Kidney glomerular epithelial cell (primary cell): Measurements from ENCODE around the gene MAP1LC3B2.
A peak's percentile ranks its signal among the peaks of the same experiment; 100 is the strongest.
"Not testable (repeated sequence)": the region's sequence is repeated elsewhere in the genome, so short reads cannot be mapped to it uniquely, and the experiment has no call there.

Experiments used
- DNase-seq: peaks from one replicate; lab custom pipeline; 2025; lab: John Stamatoyannopoulos, UW

The MAP1LC3B2 gene

DNA sequence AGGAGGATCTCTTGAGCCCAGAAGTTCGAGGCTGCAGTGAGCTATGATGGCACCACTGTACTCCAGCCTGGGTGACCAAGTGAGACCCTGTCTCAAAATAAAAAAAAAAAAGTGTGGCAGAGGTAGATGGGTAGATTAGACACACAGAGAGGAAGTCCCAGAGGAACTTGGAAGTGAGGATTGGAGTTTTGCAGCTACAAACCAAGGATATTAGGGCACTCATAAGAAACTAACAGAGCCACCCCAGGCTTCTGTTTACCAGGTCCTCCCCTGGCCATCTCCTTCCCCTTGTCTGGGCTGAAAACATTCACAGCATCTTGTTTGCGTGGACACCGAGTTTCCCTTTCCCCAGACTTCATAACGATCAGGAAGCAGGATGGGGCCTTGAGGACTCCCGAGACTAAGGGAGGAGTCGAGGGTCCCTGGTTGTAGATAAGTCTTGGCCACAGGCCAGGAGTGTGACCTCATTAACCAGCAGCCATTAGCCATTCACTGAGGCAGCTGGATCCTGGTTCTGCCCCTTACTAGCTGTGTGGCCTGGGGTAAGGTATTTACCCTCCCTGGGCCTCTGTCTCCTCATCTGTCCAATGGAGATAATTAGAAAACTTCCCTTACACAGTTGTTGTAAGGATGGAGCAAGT is 2.1 kb downstream of the MAP1LC3B2 start:
- DNase-seq = no peak

DNA sequence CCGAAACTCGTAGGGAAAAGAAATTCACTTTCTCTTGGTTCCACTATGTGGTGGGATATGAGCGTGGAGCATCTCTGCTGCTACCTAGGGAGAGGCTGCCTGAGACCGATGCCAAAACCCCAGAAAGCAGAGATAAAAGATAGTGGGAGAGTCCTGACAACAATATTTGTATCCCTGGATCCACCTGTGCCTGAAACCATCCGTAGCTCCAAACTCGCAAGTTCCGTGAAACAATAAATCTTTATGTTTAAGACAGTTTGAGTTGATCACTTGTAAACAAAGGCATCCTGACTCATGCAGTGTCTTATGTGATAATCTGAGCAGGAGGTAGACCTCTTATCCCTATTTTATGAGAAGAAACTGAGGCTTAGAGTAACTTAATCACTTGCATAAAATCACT is 2.9 kb downstream of the MAP1LC3B2 start:
- DNase-seq = no peak

DNA sequence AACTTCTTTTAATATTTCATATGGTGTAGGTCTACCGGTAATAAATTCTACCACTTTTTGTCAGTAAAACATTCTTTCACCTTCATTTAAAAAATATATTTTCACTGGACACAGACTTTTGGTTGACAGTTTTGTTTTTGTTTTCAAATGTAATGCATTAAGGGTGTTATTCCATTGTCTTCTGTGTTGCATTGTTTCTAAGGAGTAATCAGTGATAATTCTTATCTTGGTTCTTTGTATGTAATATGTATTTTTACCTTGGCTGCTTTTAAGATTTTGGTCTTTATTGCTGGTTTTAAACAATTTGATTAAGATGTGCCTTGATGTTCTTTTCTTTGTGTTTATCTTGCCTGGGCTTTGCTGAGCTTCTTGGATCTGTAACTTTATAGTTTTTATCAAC is 4.1 kb downstream of the MAP1LC3B2 start:
- no peak for DNase-seq

DNA sequence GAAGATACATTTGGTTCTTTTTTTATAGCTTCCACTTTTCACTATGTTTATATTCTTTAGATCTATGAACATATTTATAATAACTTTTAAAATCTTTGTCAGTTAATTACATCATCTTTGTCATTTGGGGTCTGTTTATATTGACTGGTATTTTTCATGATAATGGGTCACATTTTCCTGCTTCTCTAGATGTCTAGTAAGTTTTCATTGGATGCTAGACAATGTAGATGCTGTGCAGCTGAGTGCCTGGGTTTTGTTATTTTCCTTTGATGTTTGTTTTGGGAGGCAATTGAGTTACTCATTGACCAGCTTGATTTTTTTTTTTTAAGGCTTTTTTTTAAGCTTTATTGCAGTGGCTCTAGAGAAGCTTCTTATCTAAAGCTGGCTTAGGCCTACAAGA is 4.9 kb downstream of the MAP1LC3B2 start:
- no peak for DNase-seq

DNA sequence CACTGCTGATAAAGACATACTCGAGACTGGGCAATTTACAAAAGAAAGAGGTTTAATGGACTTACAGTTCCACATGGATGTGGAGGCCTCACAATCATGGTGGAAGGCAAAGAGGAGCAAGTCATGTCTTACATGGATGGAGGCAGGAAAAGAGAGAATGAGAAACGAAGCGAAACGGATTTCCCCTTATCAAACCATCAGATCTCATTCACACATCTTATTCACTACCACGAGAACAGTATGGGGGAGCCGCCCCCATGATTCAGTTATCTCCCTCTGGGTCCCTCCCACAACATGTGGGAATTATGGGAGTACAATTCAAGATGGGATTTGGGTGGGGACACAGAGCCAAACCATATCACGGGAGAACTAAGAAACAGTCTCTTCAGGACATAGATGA is 6.0 kb downstream of the MAP1LC3B2 start:
- not testable (repeated sequence) for DNase-seq

DNA sequence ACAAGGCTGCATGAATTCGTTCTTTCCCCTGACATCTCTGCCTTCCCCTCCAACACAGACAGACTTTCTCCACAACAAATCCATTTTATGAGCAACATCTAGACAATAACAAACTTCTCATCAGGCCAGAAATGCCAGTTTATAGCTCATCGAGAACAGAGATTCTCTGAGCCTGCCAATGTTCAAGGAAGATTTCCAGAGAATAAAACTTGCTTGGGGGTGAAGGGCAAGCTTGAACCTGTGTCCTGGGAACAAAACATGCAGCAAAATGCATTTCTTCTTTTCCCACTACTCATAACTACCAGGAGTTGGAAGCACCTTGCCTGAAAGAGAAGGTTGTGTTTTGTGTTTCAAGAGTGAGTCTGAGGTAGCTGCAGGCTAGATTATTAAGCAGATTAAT is 6.8 kb downstream of the MAP1LC3B2 start:
- no peak for DNase-seq

DNA sequence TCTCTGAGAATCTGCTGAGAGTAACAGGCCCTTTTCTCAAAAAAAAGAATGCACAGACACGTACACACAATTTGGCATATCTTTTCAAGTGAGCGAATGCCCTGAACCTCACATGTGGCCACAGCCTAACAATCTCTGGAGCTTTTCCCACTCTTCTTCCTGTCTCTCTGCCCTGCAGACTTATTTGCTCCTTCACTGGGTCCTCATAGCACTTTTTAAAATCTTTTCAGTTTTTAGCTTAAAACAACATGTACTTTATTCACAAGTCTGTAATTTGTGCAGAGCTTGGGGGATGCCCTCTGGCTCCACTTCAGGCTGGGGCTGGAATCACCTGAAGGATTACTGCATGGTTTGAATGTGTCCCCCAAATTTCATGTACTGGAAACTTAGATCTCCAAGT is 9.0 kb downstream of the MAP1LC3B2 start:
- DNase-seq = no peak

DNA sequence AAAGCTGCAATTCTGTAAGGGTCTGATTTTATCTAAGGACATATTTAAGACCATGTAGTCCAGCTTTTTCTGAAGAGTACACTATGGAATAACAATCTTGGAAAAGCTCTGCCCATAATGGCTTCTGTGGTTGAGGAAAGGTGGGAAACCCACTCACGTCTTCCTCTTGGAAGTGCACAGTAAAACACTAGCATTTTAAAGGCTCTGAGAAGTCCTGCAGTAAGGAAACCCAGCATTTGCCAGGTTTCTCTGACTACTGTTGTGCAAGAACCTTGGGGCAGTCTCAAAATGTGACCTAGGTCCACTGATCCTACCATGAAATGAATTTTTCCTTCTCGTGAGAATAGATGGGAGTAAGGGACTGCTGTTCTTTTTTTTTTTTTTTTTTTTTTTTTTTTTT is 11.9 kb downstream of the MAP1LC3B2 start:
- DNase-seq = no peak

DNA sequence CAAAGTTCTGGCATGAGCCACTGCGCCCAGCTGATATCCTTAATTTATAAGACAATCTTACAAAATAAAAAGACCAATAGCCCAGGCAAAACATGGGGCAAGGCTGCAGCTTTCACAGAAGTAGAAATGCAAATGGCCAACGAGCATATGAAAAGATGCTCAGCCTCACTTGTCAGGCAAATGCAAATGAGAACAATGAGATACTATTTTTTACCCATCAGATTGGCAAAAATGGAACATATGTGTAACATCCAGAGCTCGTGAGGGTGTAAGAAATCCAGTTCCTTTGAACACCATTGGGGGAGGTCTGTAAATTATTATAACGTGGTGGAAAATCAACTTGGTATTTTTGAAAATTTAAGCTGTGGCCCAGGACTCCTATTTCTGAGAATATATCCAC is 14.6 kb downstream of the MAP1LC3B2 start:
- no peak for DNase-seq

DNA sequence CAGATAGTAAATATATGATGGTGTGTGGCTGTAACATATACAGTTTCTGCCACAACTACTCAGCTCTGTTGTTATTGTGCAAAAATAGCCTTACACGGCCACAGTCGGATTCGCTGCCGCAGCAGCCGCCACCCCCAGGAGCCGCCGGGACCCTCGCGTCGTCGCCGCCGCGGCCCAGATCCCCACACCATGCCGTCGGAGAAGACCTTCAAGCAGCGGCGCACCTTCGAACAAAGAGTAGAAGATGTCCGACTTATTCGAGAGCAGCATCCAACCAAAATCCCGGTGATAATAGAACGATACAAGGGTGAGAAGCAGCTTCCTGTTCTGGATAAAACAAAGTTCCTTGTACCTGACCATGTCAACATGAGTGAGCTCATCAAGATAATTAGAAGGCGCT is 16.6 kb downstream of the MAP1LC3B2 start:
- DNase-seq = not testable (repeated sequence)

DNA sequence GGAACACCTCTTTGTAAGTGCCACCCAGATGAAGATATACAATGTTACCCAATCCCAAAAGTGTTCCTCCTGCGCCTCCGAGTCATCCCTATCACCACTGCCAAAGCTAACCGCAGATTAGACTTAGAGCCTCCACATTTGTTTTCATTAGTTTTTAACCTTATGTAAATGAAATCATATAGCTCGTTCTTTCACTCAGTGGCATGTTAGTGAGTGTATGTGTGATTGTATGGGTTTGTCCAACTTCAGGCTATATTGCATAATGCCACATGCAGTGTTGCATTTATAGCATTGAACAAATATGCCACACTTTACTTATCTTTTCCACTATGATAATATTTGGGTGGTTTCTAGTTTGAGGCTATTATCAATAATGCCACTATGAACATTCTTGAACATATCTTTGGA is 18.0 kb downstream of the MAP1LC3B2 start:
- no peak for DNase-seq

DNA sequence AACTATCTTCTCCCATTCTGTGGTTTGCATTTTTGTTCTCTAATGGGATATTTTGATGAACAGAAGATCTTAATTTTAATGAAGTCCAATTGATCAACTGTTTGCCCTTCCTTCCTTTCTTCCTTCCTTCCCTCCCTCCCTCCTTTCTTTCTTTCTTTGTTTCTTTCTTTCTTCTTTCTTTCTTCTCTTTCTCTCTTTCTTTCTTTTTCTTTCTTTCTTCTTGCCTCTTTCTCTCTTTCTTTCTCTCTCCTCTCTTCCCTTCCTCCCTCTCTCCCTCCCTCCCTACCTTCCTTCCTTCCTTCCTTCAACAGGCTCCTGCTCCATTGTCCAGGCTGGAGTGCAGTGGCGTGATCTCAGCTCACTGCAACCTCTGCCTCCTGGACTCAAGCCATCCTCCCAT is 18.9 kb downstream of the MAP1LC3B2 start:
- no peak for DNase-seq

DNA sequence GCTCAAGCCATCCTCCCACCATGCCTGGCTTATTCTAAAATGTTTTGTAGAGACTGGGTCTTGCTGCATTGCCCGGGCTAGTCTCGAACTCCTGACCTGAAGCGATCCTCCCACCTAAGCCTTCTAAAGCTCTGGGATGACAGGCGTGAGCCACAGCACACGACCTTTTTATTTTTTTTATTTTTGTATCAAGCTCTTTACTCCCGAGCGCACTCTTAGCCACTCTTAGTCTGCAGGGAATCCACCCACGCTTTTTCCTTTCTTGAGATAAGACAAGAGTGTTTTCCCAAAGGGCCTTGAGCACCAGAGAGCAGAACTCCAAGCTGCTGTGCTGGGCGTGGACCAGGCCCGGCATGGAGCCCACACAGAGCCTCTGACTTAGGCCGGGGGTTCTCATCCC is 23.4 kb downstream of the MAP1LC3B2 start:
- DNase-seq = no peak

DNA sequence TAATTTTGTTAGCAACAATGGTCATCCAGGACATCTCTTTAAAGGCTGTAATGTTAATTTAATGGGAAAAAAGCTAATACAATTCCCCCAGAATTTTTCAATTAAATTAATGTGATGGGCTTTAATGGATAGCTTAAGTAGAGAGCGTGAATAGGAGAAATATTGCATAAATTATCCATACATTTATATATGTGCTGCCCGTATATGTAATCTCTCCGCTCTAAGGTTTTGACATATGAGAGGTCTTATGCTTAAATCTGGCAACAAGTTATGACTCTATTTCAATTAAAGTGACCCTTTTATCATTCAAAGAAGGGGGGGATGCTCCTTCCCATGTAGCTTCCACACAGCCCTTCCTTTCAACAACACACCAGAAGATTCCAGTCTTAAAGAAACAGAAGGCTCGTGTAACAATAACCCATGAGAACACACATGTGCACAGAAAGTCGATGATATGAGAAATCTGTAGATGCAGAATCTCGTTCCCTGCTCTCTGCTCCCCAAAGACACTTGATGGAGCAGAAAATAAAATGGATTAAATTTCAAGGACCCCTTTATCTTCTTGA is 24.0 kb downstream of the MAP1LC3B2 start:
- DNase-seq = no peak

DNA sequence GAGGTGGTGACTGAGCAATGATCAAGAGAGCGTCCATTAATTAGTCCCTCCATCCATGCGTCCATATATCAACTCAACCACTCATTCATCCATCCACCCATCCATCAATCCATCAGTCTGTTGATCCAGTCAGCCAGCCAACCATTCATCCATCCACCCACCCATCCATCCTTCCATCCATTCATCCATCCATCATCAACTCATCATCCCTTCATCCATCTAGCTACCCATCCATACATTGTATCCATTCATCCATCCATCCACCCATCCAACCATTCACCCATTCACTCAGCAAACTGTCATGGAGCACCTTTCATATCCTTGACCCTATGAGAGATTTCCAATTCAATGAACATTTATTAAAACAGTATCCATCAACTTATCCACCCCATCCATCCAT is 28.1 kb downstream of the MAP1LC3B2 start:
- DNase-seq = no peak

DNA sequence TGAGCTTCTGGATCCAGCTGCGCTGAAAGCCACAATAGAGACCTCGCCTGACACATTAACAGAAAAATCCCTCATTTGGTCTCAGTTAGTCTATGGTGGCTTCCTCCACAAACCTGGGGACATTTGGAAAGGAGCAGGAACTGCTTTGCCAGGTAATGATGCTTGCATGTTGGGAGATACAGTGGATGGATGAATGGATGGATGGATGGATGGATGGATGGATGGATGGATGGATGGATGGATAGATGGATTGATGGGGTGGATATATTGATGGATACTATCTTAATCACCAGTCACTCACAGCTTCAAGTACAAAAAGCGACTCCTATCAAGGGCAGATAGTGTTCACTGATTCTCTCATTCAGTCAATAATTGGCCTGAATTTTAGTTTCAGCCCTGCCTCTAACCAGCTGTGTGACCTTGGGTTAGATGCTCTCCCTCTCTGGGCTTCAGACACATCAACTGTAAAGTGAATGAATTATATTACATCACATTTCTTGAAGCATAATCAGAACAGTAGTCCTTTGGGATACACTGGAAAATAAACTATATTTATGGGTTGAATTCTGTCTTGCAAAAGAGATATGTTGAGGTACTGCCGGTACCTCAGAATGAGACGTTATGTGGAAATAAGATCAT is 29.3 kb downstream of the MAP1LC3B2 start:
- DNase-seq = no peak

DNA sequence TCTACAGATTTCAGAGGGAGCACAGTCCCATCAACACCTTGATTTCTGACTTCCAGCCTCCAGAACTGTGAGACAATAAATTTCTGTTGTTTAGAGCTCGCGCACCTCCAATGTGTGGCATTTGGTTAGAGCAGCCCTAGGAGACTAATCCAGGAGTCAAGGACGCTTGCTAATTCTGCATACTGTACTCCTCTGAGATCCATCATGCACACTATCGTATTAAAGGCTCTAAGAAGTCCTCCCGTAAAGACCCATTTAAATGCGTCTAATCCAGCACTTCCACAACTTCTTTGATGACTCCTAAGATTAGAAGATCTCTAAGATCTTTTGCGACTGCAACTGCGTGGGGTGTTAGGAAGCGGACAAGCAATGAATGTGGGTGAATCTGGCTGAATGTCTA is 30.4 kb downstream of the MAP1LC3B2 start:
- no peak for DNase-seq

DNA sequence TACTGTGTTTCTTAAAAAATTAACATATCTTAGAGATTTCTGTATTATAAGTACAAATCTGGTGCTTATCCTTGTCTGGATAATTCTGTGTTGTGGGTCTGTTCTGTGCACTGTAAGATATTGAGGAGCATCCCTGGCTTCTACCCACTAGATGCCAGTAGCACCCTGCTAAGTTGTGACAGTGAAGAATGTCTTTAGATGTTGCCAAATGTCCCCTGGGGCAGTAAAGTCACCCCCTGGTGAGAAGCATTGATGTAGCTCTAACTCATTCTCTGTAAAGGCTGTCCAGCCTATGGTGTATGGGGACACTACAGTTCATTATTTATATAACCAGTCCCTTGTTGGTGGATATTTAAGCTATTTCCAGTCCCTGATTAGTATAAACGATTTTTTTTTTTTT is 31.4 kb downstream of the MAP1LC3B2 start:
- no peak for DNase-seq

DNA sequence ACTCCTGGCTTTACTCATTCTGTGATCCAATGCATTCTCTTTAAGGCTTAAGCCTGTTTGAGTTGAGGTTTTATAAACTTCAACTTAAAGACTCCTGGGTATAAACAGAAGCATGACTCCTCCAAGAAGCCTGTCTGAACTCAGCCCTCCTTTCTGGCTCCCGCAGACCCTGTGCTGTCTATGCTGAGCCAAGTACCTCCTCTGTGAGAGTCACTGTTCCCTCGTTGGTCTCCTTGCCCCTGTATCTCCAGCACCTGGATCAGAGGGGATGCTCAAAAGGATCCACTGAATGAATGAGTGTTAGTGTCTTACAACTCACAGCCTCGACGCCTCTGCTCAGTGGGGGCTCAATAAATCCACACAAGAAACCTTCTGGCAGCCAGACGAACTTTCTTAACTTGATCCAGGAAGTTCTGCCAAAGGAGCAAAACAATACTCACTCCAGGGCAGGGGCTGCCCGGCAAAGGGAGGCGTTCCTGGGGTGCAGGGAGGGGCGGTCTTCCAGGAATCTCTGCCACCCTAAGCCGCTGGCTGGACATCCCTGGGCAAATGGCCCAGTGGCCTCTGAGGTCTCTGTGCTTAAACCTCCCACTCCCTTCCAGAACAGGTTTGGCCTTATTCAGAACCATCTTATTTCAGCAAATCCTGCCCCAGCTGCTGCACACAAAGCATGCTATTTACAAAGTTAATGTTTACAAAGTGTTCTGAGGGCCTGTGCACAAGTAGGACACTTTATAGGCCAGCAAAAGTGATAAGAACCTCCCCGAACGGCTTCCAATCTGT is 32.9 kb downstream of the MAP1LC3B2 start:
- peak; percentile 13 for DNase-seq

DNA sequence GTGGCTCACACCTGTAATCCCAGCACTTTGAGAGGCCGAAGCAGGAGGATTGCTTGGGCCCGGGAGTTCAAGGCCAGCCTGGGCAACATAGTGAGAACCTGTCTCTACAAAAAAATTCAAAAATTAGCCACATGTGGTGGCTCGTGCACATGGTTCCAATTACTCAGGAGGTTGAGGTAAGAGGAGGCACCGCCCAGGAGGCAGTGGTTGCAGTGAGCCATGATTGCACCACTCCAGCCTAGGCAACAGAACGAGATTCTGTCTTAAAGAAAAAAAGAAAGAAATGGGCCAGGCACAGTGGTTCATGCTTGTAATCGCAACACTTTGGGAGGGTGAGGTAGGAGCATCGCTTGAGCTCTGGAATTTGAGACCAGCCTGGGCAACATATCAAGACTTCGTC is 33.5 kb downstream of the MAP1LC3B2 start:
- no peak for DNase-seq

DNA sequence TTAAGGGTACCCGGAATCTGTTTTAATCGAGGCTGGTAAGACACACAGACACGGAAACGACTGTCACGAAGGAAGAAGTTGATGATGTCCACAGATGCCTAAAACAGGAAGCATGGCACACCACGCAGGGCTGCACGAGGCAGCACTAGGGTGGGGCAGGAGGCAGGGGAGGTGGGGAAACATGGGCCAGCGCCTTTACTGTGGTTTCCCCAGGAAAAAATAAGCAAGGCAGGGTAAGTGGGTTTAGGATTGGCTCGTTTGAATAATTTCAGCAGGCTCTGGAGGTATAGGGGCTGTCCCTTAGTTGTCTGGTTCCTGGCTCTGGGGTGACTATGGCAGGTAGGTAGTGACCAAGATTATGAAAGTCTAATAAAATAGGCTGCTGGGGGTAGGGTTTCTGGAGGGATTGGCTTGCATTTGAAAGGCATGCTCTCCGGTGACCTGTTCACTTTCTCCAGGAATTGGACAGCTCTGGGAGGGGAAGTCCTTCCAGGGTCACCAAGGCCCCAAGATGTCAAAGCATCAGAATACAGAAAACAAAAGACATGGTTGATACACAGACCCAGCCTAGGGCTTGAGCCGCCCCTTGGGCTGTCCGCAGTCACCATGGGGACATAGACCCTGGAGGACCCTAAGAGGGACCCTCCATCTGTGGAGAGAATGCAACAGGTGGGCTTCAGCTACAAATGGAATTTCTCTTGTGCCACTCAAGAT is 35.3 kb downstream of the MAP1LC3B2 start:
- no peak for DNase-seq

DNA sequence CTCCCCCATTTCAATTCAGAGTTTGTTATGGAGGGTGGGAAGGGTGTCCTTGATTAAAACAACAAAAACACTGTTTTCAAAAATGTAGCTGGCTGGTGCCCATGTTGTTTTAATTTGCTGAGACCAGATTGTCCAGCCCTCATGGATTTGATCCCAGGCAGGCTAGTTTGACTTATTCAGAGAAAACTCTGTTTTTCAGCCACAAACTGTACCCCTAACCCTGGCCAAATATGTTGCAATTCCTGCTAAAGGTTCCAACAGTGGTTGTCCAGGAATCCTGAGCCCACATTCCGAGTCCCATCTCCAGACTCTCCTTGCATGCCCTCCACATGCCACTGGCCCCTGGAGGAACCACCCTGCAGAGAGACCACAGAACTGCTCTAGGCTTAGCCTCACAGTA is 36.0 kb downstream of the MAP1LC3B2 start:
- no peak for DNase-seq
